IMR-90 (cell line): ENCODE data around the gene VPS35. TPM values are rescaled to one million over a fixed set of nuclear protein-coding genes. Genes with fewer than 3 reads are reported as not detected.
A peak's percentile ranks its signal among the peaks of the same experiment; 100 is the strongest.

Source experiments
- ATAC-seq: fragments of 200-7000 bp; cut with Tn5 transposase; 2 replicates; pipeline ENCODE4 v1.9.1; 2020; ENCODE audit warnings: low read depth, mild to moderate bottlenecking, moderate library complexity
- Bru-seq: library from RNA; stranded (reverse); fragments of 400-500 nt; gene quantifications from one replicate; lab custom pipeline; 2021; lab: Mats Ljungman, UMichigan
- BruChase-seq, 2 experiments: library from RNA; stranded (reverse); fragments of 400-500 nt; gene quantifications; one replicate each; lab custom pipeline; 2021; lab: Mats Ljungman, UMichigan
- BruUV-seq: library from RNA; stranded (reverse); fragments of 400-500 nt; replicated peaks from 2 replicates; lab custom pipeline; 2021; lab: Mats Ljungman, UMichigan
- CTCF ChIA-PET: fragments of 300-600 bp; formaldehyde crosslinking; extraction: SDS; loops from one replicate; lab custom pipeline; 2021; ENCODE audit warnings: antibody characterized with exemption; lab: Yijun Ruan, JAX
- POLR2A ChIA-PET: fragments of 300-600 bp; sonication (Branson Sonifier 250); formaldehyde crosslinking; loops from one replicate; lab custom pipeline; 2022; ENCODE audit warnings: antibody characterized with exemption; ENCODE audit not compliant: unreplicated experiment; lab: Charles Lee
- DNase-seq: peaks from one replicate; pipeline ENCODE4 v3.0.0; 2013
- H2AFZ ChIP-seq: replicated peaks from 2 replicates; pipeline ENCODE3; 2013; ENCODE audit warnings: low read length, mild to moderate bottlenecking; ENCODE audit not compliant: poor library complexity
- H2AK5ac ChIP-seq: 2 replicates; pipeline ENCODE4 v1.6.1; 2013; ENCODE audit warnings: low read depth, low read length, inconsistent platforms
- H2AK9ac ChIP-seq: replicated peaks from 2 replicates; pipeline ENCODE3; 2013; ENCODE audit warnings: mild to moderate bottlenecking, low read depth, low read length, moderate library complexity; ENCODE audit not compliant: poor library complexity
- H2BK120ac ChIP-seq: 2 replicates; pipeline ENCODE4 v1.6.1; 2013; ENCODE audit warnings: low read depth, low read length, inconsistent platforms
- H2BK15ac ChIP-seq: 3 replicates; pipeline ENCODE4 v1.6.1; 2013; ENCODE audit warnings: low read depth, low read length, inconsistent platforms
- H2BK20ac ChIP-seq: 2 replicates; pipeline ENCODE4 v1.6.1; 2013; ENCODE audit warnings: low read depth, mild to moderate bottlenecking, inconsistent platforms, low read length, moderate library complexity
- H2BK5ac ChIP-seq: 2 replicates; pipeline ENCODE4 v1.6.1; 2013; ENCODE audit warnings: mild to moderate bottlenecking, low read depth, low read length, inconsistent platforms; ENCODE audit not compliant: poor library complexity, severe bottlenecking
- H3K14ac ChIP-seq: replicated peaks from 2 replicates; pipeline ENCODE4 v1.6.1; 2013; ENCODE audit warnings: low read depth, low read length, inconsistent platforms
- H3K18ac ChIP-seq: 2 replicates; pipeline ENCODE4 v1.6.1; 2013; ENCODE audit warnings: low read depth, low read length, control low read depth
- H3K23ac ChIP-seq: 2 replicates; pipeline ENCODE4 v1.6.1; 2013; ENCODE audit warnings: low read depth, low read length, inconsistent platforms
- H3K27ac ChIP-seq: 2 replicates; pipeline ENCODE4 v1.5.1; 2013; ENCODE audit warnings: mild to moderate bottlenecking, control low read depth, low read length; ENCODE audit not compliant: insufficient read depth
- H3K27me3 ChIP-seq: 2 replicates; pipeline ENCODE4 v1.6.1; 2013; ENCODE audit warnings: low read length; ENCODE audit not compliant: control insufficient read depth, insufficient read depth
- H3K36me3 ChIP-seq: 2 replicates; pipeline ENCODE4 v1.6.1; 2013; ENCODE audit warnings: low read length, mixed read lengths; ENCODE audit not compliant: control insufficient read depth, insufficient read depth
- H3K4ac ChIP-seq: 2 replicates; pipeline ENCODE4 v1.6.1; 2013; ENCODE audit warnings: low read depth, low read length, inconsistent platforms
- H3K4me1 ChIP-seq: 2 replicates; pipeline ENCODE4 v1.6.1; 2013; ENCODE audit warnings: low read length, mixed read lengths; ENCODE audit not compliant: control insufficient read depth, insufficient read depth
- H3K4me2 ChIP-seq: 2 replicates; pipeline ENCODE4 v1.6.1; 2013; ENCODE audit warnings: low read depth, mild to moderate bottlenecking, control low read depth, low read length, moderate library complexity
- H3K4me3 ChIP-seq: 2 replicates; pipeline ENCODE4 v1.5.1; 2013; ENCODE audit warnings: low read depth, mild to moderate bottlenecking, control low read depth, low read length, moderate library complexity; ENCODE audit not compliant: insufficient read depth
- H3K56ac ChIP-seq: 2 replicates; pipeline ENCODE4 v1.6.1; 2013; ENCODE audit warnings: low read length, inconsistent platforms; ENCODE audit not compliant: insufficient read depth; ENCODE audit errors: extremely low read depth
- H3K79me1 ChIP-seq, 2 experiments: 2 replicates each; pipeline ENCODE4 v1.6.1; 2013; ENCODE audit warnings: low read length in 2 of 2, inconsistent platforms in 1 of 2, low read depth in 1 of 2
- H3K9ac ChIP-seq: 2 replicates; pipeline ENCODE4 v1.6.1; 2013; ENCODE audit warnings: low read depth, low read length, control low read depth
- H3K9me1 ChIP-seq: 2 replicates; pipeline ENCODE4 v1.6.1; 2013; ENCODE audit warnings: low read length, inconsistent platforms; ENCODE audit not compliant: insufficient read depth
- H3K9me3 ChIP-seq: 2 replicates; pipeline ENCODE4 v1.6.1; 2013; ENCODE audit warnings: low read length; ENCODE audit not compliant: control insufficient read depth, insufficient read depth
- H4K20me1 ChIP-seq: 2 replicates; pipeline ENCODE4 v1.6.1; 2013; ENCODE audit warnings: low read length, inconsistent platforms; ENCODE audit not compliant: insufficient read depth
- H4K5ac ChIP-seq: 2 replicates; pipeline ENCODE4 v1.6.1; 2013; ENCODE audit warnings: mild to moderate bottlenecking, low read depth, low read length, control low read depth
- H4K8ac ChIP-seq, 2 experiments: 2 replicates each; pipeline ENCODE4 v1.6.1; 2013; ENCODE audit warnings: low read depth in 2 of 2, low read length in 2 of 2, control low read depth in 1 of 2, inconsistent platforms in 1 of 2
- H4K91ac ChIP-seq: 2 replicates; pipeline ENCODE4 v1.6.1; 2013; ENCODE audit warnings: low read depth, low read length, inconsistent platforms; ENCODE audit not compliant: insufficient read depth
- BHLHE40 ChIP-seq: fragments of 150-350 bp; IDR thresholded peaks from 2 replicates; pipeline ENCODE4 v1.6.1; 2016; ENCODE audit warnings: mild to moderate bottlenecking, low read depth, low read length
- CEBPB ChIP-seq: IDR thresholded peaks from 2 replicates; pipeline ENCODE4 v1.6.1; 2012; ENCODE audit warnings: low read depth, low read length, improper control_type of control experiment
- CHD1 ChIP-seq: IDR thresholded peaks from 2 replicates; pipeline ENCODE4 v1.6.1; 2012; ENCODE audit warnings: low read depth, low read length, improper control_type of control experiment
- FOS ChIP-seq: fragments of 150-350 bp; IDR thresholded peaks from 2 replicates; pipeline ENCODE4 v1.6.1; 2016; ENCODE audit warnings: low read depth, low read length
- MAFK ChIP-seq: IDR thresholded peaks from 2 replicates; pipeline ENCODE4 v1.6.1; 2012; ENCODE audit warnings: low read depth, low read length, improper control_type of control experiment
- MAZ ChIP-seq: IDR thresholded peaks from 2 replicates; pipeline ENCODE4 v1.6.1; 2012; ENCODE audit warnings: low read depth, mild to moderate bottlenecking, low read length, improper control_type of control experiment, moderate library complexity, borderline replicate concordance
- MXI1 ChIP-seq: IDR thresholded peaks from 2 replicates; pipeline ENCODE4 v1.6.1; 2012; ENCODE audit warnings: low read depth, mild to moderate bottlenecking, low read length, moderate library complexity, borderline replicate concordance
- NFE2L2 ChIP-seq: fragments of 150-350 bp; IDR thresholded peaks from 2 replicates; pipeline ENCODE4 v1.6.1; 2016; ENCODE audit warnings: low read depth, mild to moderate bottlenecking, low read length
- RAD21 ChIP-seq: IDR thresholded peaks from 2 replicates; pipeline ENCODE4 v1.6.1; 2012; ENCODE audit warnings: low read length, improper control_type of control experiment
- RCOR1 ChIP-seq: IDR thresholded peaks from 2 replicates; pipeline ENCODE4 v1.6.1; 2012; ENCODE audit warnings: mild to moderate bottlenecking, low read length, improper control_type of control experiment; ENCODE audit not compliant: insufficient replicate concordance
- RFX5 ChIP-seq: IDR thresholded peaks from 2 replicates; pipeline ENCODE4 v1.8.0; 2012; ENCODE audit warnings: low read depth, mild to moderate bottlenecking, low read length, moderate library complexity
- SMC3 ChIP-seq: fragments of 150-350 bp; IDR thresholded peaks from 2 replicates; pipeline ENCODE4 v1.6.1; 2016; ENCODE audit warnings: low read depth, mild to moderate bottlenecking, antibody characterized with exemption, low read length, moderate library complexity
- WGBS, 2 experiments: methylation state at CpG; one replicate each; pipeline versions ENCODE4 v1.1.5 to v1.1.7; 2013; ENCODE audit warnings: missing lambda C conversion rate in 2 of 2; ENCODE audit not compliant: insufficient read length in 1 of 2; ENCODE audit errors: extremely low coverage in 2 of 2; 5-methylcytosine and 5-hydroxymethylcytosine counted together
- dilution Hi-C: fragments of 300-500 bp; cut with HindIII; formaldehyde crosslinking; loops from one replicate; pipeline ENCODE4 v1.14.3; 2018; ENCODE audit warnings: low sequenced_read_pairs; ENCODE audit not compliant: unreplicated experiment
- in situ Hi-C: fragments of 300-500 bp; cut with MboI; formaldehyde crosslinking; loops from 3 replicates; pipeline ENCODE4 v1.14.3; 2019; ENCODE audit warnings: low sequenced_read_pairs, inconsistent platforms, mixed read lengths
- intact Hi-C: fragments of 100-400 bp; cut with micrococcal nuclease; formaldehyde crosslinking; loops from 2 replicates; pipeline ENCODE4 v1.10.0; 2022
- long read RNA-seq: library from polyadenylated mRNA; unstranded; transcript quantifications from one replicate; pipeline ENCODE4 v2.0.0, GENCODE V29; 2021; ENCODE audit not compliant: unreplicated experiment
- polyA plus RNA-seq, 3 experiments: library from polyadenylated mRNA; depleted of rRNA; stranded (reverse); fragments of >200 nt; gene quantifications; 2 replicates each; pipeline ENCODE4 v1.2.3, GENCODE V29; 2012; ENCODE audit warnings: low replicate concordance in 1 of 3
- total RNA-seq: library from RNA; depleted of rRNA; stranded (reverse); fragments of >200 nt; gene quantifications from 2 replicates; pipeline ENCODE4 v1.2.3, GENCODE V29; 2012; rRNA removed
- TF ChIP-seq, protein P1 (sequence below): fragments of 150-350 bp; IDR thresholded peaks from 2 replicates; pipeline ENCODE4 v1.6.1; 2017; ENCODE audit warnings: mild to moderate bottlenecking, antibody characterized with exemption, low read length, low read depth
- TF ChIP-seq, protein P2 (sequence below): conservative IDR thresholded peaks from 2 replicates; pipeline ENCODE4 v1.5.1; 2012; ENCODE audit warnings: mild to moderate bottlenecking, low read depth, low read length, improper control_type of control experiment

VPS35 gene
- total RNA-seq (89.4 and 174 TPM in 2 replicates), polyA plus RNA-seq (2012; rRNA removed) (24.2 and 42.3 TPM in 2 replicates), Bru-seq, nascent RNA (percentile 69 among the genes with signal in this experiment), BruChase-seq, experiment 1, labeled RNA remaining after a 6-hour chase (percentile 85 among the genes with signal in this experiment), BruChase-seq, experiment 2, labeled RNA remaining after a 2-hour chase (percentile 76 among the genes with signal in this experiment)
- polyA plus RNA-seq (2012; cell fraction: cytosol; rRNA removed) = 5.9 TPM in 2 replicates
- polyA plus RNA-seq (2012; cell fraction: nucleus; rRNA removed; ENCODE audit: low replicate concordance) = 1.8 and 22.6 TPM in 2 replicates
- long read RNA-seq, full-length matches to known transcripts = 182 of 229 reads
- long read RNA-seq, partial matches to known transcripts = 29 of 229 reads
- long read RNA-seq, other reads (novel, unspliced or antisense) = 18 of 229 reads

DNA sequence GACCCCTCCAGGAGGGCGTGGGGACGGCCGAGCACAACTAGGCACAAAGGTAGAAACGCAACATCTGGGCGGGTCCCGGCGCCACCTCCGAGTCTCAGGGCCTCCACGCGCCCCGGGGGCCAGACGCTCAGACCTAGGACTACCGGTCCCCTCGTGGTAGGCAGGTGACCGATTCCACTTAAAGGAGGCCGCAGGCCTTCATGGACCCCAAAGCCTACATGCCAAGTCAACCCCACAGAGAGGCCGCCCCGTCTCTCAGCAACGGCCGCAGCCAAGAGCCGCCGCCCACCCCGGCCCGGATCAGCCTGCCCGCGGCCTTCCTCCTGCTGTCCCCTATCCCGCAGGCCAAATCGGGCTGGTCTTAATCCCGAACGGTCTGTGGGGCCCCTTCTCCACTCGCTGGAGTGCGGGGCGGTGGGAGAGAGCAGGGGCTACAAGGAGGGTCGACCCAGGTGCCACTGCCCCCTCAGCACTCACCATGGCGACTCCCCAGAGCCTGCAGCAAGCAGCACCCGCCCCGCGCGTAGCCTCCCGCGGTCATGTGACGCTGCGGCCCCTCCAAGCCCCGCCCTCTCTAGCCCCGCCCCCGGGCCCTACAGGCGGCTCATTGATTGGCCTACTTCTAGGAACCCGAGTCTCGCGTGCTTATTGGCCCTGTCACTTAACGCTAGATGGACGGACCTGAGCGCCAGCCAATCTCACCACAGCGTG lies at the start of gene VPS35:
TSS of gene VPS35 (minus strand) at position 525 of the 711 bp plus-strand sequence. CDS start at position 480, 45 bp downstream.
- intact Hi-C loops = no loop called here
- H3K14ac ChIP-seq = peak within 1 kb of the TSS; percentile 100
- peak within 1 kb of the TSS; percentile 100 for H3K4ac ChIP-seq
- H3K4me1 ChIP-seq = peaks cover 6% of the 10 kb centered on the region
- peak within 1 kb of the TSS; percentile 100 for H3K18ac ChIP-seq
- DNase-seq = peak; percentile 98
- peak within 1 kb of the TSS; percentile 99 for H2BK5ac ChIP-seq
- H4K20me1 ChIP-seq = peaks cover 47% of the 10 kb centered on the region
- H2AFZ ChIP-seq = peak within 1 kb of the TSS; percentile 100
- H3K36me3 ChIP-seq = peaks cover 1% of the 10 kb centered on the region; the same call in 1 of the 2 replicates
- in situ Hi-C loops = no loop called here
- peak within 1 kb of the TSS; percentile 100 for H4K91ac ChIP-seq
- ChIA-PET CTCF (no interaction called here), POLR2A (no interaction called here)
- peak within 1 kb of the TSS; percentile 99 for H2BK20ac ChIP-seq
- no peaks in the 10 kb centered on the region for H3K9me3 ChIP-seq
- peak within 1 kb of the TSS; percentile 89 for H2AK5ac ChIP-seq
- ATAC-seq = peak; percentile 95
- H3K4me2 ChIP-seq = peak within 1 kb of the TSS; percentile 95
- H3K79me1 ChIP-seq = peaks cover 22 to 55% of the 10 kb centered on the region in 2 experiments
- H2AK9ac ChIP-seq = peak within 1 kb of the TSS; percentile 95
- H3K9ac ChIP-seq = peak within 1 kb of the TSS; percentile 97
- H2BK15ac ChIP-seq = peak within 1 kb of the TSS; percentile 95; the same call in 2 of the 3 replicates
- dilution Hi-C loops = no loop called here
- peak within 1 kb of the TSS; percentile 100 for H3K23ac ChIP-seq
- peak within 1 kb of the TSS; percentile 93 for H3K56ac ChIP-seq
- peaks cover 5% of the 10 kb centered on the region for H3K9me1 ChIP-seq
- H4K8ac ChIP-seq = peak within 1 kb of the TSS; percentile 60 to 100
- H4K5ac ChIP-seq = peak within 1 kb of the TSS; percentile 100
- no TSS peak for BruUV-seq
- no peaks in the 10 kb centered on the region for H3K27me3 ChIP-seq
- H3K27ac ChIP-seq = peak within 1 kb of the TSS; percentile 92
- H2BK120ac ChIP-seq = peak within 1 kb of the TSS; percentile 100
- peak within 1 kb of the TSS; percentile 88 for H3K4me3 ChIP-seq
- 0% methylated on average over 16 of the region's 54 CpGs; no CpG with 5 or more reads in 1 of the 2 experiments for WGBS, 2 experiments
- TF ChIP-seq RCOR1 (no peak), RFX5 (no peak), CHD1 (no peak), RAD21 (no peak), MXI1 (peak; percentile 32; the same call in 1 of the 2 replicates), CEBPB (no peak), FOS (no peak), MAFK (no peak), NFE2L2 (no peak), BHLHE40 (peak; percentile 17; the same call in 1 of the 2 replicates), MAZ (peak; percentile 84; the same call in 1 of the 2 replicates), SMC3 (no peak)
- TF ChIP-seq, protein P1, sequence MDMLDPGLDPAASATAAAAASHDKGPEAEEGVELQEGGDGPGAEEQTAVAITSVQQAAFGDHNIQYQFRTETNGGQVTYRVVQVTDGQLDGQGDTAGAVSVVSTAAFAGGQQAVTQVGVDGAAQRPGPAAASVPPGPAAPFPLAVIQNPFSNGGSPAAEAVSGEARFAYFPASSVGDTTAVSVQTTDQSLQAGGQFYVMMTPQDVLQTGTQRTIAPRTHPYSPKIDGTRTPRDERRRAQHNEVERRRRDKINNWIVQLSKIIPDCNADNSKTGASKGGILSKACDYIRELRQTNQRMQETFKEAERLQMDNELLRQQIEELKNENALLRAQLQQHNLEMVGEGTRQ = peak; percentile 94
- TF ChIP-seq, protein P2, sequence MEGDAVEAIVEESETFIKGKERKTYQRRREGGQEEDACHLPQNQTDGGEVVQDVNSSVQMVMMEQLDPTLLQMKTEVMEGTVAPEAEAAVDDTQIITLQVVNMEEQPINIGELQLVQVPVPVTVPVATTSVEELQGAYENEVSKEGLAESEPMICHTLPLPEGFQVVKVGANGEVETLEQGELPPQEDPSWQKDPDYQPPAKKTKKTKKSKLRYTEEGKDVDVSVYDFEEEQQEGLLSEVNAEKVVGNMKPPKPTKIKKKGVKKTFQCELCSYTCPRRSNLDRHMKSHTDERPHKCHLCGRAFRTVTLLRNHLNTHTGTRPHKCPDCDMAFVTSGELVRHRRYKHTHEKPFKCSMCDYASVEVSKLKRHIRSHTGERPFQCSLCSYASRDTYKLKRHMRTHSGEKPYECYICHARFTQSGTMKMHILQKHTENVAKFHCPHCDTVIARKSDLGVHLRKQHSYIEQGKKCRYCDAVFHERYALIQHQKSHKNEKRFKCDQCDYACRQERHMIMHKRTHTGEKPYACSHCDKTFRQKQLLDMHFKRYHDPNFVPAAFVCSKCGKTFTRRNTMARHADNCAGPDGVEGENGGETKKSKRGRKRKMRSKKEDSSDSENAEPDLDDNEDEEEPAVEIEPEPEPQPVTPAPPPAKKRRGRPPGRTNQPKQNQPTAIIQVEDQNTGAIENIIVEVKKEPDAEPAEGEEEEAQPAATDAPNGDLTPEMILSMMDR = peak; percentile 20; the same call in 1 of the 2 replicates
